ENCODE results near the gene MMP17.

- TF ChIP-seq CTCF (IDR thresholded peaks at IDR 0.05; ENCODE audit: low read length) (no peak), EZH2phosphoT487 (IDR thresholded peaks at IDR 0.05; ENCODE audit: low read length) (no peak)
Observed at GRCh38 chr12:131862084-131862441, 33.9 kb downstream of the MMP17 start.
